Omental fat pad (tissue), 4 donors: ENCODE measurements around the gene SUPT5H. TPM values are rescaled to one million over a fixed set of nuclear protein-coding genes. Genes with fewer than 3 reads are reported as not detected.
A peak's percentile ranks its signal among the peaks of the same experiment; 100 is the strongest.

Experiments used
- ATAC-seq: fragments of 150-250 bp; one replicate; pipeline ENCODE4 v1.9.1; 2016; ENCODE audit warnings: mild to moderate bottlenecking, moderate library complexity; ENCODE audit not compliant: low FRiP score
- DNase-seq: peaks from one replicate; pipeline ENCODE4 v3.0.0-alpha.2; 2019; ENCODE audit warnings: low spot score
- total RNA-seq, 4 donors: library from RNA; depleted of rRNA; stranded (reverse); fragments of >200 nt; gene quantifications; one replicate each; pipeline ENCODE4 v1.1.0, GENCODE V29; 2016
- TF ChIP-seq, protein P1 (sequence below), 3 donors: fragments of 450-650 bp; IDR thresholded peaks; one replicate each; pipeline ENCODE4 v1.5.1; 2016 to 2017; ENCODE audit warnings: antibody characterized with exemption in 3 of 3, mild to moderate bottlenecking in 3 of 3, moderate library complexity in 2 of 3

The SUPT5H gene
- total RNA-seq, result 100 to 1,000 TPM in 1 of 4 donors, 10 to 100 TPM in 3; 62.2 to 102 (median 73.3) TPM

GRCh38 chr19:39445196-39446111 is at the start of gene SUPT5H:
SUPT5H (plus strand) TSS chr19:39445582; CDS start chr19:39445891, 309 bp downstream.
- TF ChIP-seq, protein P1, sequence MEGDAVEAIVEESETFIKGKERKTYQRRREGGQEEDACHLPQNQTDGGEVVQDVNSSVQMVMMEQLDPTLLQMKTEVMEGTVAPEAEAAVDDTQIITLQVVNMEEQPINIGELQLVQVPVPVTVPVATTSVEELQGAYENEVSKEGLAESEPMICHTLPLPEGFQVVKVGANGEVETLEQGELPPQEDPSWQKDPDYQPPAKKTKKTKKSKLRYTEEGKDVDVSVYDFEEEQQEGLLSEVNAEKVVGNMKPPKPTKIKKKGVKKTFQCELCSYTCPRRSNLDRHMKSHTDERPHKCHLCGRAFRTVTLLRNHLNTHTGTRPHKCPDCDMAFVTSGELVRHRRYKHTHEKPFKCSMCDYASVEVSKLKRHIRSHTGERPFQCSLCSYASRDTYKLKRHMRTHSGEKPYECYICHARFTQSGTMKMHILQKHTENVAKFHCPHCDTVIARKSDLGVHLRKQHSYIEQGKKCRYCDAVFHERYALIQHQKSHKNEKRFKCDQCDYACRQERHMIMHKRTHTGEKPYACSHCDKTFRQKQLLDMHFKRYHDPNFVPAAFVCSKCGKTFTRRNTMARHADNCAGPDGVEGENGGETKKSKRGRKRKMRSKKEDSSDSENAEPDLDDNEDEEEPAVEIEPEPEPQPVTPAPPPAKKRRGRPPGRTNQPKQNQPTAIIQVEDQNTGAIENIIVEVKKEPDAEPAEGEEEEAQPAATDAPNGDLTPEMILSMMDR (IDR thresholded peaks at IDR 0.05), result no peak
- peak; percentile 89 for ATAC-seq
- peak; percentile 87 for DNase-seq

DNA sequence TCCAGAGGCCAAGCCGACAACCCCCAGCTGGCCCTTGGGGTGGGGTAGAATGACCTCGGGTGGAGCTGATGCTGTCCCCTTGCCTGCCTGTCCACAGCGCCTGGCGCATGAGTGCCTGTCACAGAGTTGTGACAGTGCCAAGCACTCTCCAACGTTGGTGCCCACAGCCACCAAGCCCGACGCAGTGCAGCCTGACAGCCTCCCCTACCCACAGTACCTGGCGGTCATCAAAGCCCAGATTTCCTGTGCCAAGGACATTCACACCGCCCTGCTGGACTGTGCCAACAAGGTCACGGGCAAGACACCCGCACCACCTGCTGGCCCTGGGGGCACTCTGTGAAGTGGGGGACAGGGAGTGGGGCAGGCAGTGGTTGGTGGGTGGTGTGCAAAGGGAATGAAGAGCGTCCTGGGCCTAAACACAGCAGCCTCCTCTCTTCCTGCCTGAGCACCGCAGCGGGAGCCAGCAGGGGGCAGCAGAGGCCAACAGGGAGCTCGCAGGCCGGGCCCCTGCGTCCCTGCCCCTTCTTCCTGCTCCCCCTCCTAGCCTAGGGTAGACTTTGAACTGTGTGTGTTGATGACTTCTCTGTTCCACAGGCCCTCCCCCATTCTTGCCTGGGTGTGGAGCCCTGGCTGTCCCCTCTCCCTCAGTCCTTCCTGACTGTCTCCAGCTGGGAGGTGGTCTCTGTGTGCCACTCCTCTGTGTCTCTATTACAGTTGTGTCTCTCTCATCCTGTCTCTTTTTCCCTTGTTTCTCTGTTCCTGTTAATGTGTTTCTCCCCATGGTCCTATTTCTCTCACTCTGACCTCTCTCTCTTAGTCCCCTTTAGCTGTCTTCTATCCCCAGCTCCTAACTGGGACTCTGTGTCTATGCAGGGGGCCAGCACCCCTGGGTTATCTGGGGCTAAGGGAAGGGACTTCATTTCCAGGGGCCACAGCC is 47.8 kb upstream of the SUPT5H start:
- TF ChIP-seq, protein P1 (IDR thresholded peaks at IDR 0.05), result peak in 2 of 3 donors; percentile 30 to 56
- ATAC-seq (peak; percentile 58), DNase-seq (peak; percentile 95)

DNA sequence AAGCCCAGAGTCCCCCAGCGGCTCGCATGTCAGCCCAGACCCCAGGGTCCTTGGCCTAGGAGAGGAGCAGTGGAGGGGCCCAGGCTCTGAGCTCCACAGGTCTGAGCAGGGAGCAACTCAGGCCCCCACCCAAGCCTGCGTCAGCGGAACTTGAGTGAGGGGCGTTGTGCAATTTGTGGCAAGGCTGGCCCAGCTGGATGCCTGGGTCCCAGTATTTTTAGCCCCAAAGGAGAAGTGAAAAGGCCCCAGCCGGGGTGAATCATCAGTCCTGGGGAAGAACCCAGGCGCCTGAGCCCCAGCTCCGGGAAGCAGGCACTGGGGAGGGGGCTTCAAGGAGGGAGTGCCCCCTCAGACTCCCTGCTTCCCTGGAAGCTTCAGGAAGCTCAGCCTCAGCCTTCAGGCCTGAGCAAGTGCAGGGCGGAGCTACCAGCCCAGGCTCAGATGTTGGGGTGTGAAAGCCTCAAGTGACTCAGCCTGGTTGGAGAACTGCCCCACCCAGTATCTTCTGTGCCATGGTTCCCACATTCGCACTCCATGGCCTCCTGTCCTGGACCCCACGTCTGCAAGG is 47.0 kb upstream of the SUPT5H start:
- DNase-seq, result no peak
- TF ChIP-seq, protein P1 (IDR thresholded peaks at IDR 0.05), result no peak
- peak; percentile 24 for ATAC-seq

DNA sequence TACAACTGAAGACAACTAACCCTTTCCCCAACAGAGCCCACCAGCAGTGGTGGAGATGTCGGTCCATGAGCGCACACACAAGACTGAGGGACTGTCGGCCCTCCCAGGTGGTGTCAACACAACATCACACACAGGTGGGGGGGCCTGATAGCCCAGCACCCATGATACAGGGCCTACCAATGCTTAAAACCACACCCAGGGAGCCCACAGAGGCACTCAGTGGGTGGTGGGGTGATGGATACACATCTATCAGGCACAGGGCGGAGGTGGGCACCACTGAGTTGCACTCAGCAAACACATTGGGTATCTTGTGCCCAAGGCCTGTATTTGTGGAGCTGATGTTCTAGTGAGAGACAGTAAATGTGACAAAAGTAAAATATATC is 45.7 kb upstream of the SUPT5H start:
- ATAC-seq (no peak), DNase-seq (no peak)
- TF ChIP-seq, protein P1 (IDR thresholded peaks at IDR 0.05), result no peak

DNA sequence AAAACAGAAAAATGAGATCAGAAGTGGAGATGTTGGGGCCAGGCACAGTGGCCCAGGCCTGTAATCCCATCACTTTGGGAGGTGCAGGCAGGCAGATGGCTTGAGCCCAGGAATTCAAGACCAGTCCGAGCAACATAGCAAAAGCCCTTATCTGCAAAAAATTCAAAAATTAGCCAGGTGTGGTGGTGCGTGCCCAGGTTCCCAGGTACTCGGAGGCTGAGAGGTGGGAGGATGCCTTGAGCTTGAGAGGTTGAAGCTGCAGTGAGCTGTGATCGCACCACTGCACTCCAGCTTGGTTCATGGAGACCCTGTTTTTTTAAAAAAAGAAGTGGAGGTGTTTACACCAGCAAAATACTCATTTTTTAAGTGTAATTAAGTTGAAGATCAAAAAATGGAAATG is 45.3 kb upstream of the SUPT5H start:
- TF ChIP-seq, protein P1 (IDR thresholded peaks at IDR 0.05), result no peak
- ATAC-seq, result no peak
- no peak for DNase-seq

- DNase-seq (no peak), ATAC-seq (no peak)
- TF ChIP-seq, protein P1 (IDR thresholded peaks at IDR 0.05), result no peak
Measured at GRCh38 chr19:39401070-39401548, 44.3 kb upstream of the SUPT5H start.
